D341Med (cell line): Measurements from ENCODE around the gene PKD2L1.
A peak's percentile ranks its signal among the peaks of the same experiment; 100 is the strongest.
"Not testable (repeated sequence)": the region's sequence is repeated elsewhere in the genome, so short reads cannot be mapped to it uniquely, and the experiment has no call there.

Experiments used
- DNase-seq: peaks from one replicate; pipeline ENCODE4 v3.0.0; 2012; ENCODE audit warnings: low spot score

Gene PKD2L1

DNA sequence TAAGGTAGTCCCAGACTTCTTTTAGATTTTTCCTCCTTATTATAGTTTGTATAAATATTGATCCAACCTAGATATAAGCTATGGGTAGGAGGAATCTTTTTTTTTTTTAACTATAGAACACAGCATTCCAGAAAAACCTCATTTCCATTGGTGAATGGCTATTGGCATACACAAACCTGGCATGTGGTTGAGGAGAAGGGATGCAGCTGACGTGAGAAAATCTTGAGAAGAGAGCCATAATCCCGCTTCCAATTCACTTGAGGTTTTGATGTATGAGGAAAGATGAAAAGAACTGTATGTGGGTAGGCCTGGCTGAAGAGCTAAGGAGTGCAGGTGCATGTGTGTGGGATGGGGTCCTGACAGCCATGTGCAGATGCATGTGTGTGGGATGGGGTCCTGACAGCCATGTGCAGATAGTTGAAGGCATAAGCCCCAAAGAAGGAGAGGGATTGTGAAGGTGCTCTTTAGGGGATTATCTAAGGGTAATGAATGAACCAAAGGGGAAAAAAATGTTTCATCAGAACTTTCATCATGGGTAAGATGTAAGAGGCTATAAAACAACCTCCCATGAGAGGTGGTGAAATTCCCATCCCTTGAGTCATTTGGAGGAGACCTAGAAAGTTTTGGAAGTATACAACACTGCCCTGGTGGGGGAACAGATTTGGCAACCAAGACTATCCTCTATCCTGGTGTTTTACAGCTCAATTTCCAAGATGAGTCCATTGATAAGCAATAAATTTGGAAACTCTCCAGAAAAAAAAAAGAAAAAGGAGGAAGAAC is 3.8 kb upstream of the PKD2L1 start:
- no peak for DNase-seq

DNA sequence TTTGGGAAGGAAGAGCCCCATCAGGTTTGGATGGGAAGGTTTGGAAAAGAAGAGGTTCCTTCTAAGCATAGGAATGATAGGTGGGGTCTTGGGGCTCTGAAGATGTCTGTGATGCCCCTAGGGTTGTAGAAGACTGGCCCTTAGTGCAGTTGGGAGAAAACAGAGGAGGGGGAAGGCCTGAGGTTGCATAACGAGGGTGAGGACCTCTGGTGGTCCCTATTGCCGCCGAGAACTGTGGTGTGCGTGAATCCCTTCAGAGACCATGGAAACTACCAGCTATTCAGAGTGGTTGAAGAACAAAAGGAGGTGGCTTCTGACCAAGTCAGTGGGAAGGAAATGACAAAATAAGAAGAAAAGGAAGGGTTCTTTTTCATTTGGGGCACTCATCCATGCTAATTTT is 3.1 kb upstream of the PKD2L1 start:
- no peak for DNase-seq

DNA sequence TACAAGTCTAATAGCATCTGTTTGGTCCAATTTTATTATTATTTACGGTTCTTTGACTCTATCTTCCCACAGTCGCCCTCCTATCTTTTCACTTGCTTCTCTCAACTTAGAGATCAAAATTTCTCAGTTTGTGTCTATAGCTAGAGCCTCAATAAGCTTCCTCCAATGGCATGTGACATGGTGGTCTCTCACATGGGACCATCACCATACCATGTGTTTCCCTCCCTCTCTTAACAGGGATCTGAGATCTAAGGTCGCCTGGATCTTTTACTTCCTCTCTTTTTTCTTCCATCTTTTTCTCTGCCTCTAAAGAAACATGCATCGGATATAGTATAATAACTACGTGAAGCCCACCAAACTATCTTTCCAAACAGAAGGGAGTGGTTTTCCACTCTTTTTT is 1.8 kb downstream of the PKD2L1 start:
- no peak for DNase-seq

DNA sequence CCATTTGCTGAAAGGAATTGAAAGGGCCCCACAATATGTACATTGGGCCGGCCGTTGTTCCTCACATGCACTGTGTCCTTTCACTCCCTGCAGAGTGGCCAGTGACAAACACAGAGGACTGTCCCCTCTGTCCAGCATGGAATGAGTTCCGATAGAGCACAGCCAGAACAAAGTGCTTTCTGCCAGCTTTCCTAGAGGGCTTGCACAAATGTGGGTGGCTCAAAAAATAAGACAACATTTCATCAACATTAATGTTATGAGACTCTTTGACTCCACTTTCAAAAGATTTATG is 2.4 kb downstream of the PKD2L1 start:
- no peak for DNase-seq

DNA sequence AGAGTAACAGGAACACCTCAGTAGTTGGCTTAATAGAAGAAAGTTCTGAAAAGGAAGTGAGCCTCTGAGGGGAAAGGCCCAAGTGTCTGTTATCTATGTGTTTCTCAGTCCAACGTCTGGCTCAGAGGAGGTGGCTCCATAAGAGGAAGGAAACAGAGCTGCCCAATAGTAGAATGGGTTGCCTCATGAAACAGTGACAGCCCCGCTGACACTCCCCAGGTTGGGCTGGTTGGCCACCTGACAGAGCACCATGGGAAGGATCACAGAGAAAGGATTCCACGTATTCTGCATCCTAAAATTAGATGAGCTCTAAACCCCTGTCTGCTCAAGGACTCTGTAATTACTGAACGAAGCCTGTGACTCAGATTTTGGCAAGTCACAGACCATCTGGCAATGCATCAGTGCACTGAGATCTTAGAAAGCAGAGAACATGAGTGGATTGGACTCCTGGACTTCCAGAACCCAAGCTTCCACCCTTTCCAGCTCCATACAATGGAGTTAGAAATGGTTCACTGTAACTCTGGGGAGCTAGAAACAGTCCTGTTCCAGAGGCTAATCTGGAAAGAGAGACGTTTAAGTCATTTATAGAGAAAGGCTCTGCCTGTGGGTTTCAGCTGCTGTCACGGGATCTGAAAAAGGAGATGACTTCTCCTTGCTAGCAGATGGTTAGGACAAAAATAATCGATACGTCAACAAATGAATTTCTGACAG is 2.9 kb downstream of the PKD2L1 start:
- peak; percentile 39 for DNase-seq

DNA sequence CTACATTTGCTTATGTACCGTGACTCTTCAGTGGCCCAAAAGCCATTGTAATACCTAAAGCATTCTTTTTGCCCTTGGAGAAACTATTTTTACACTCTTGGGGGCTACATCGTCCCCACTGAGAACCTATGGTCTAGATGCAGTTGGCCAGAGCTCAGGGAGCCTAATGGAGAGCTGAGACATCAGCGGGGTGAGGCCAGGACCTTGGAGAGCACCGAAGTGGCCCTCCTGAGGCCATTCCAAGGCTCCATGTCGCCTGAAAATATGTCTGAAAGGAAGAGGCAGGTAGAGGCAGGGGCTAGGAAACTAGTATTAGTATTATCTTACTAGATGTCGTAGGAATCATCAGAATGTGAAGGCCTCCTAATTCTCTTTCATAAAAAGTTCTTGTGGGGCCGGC is 4.9 kb downstream of the PKD2L1 start:
- no peak for DNase-seq

DNA sequence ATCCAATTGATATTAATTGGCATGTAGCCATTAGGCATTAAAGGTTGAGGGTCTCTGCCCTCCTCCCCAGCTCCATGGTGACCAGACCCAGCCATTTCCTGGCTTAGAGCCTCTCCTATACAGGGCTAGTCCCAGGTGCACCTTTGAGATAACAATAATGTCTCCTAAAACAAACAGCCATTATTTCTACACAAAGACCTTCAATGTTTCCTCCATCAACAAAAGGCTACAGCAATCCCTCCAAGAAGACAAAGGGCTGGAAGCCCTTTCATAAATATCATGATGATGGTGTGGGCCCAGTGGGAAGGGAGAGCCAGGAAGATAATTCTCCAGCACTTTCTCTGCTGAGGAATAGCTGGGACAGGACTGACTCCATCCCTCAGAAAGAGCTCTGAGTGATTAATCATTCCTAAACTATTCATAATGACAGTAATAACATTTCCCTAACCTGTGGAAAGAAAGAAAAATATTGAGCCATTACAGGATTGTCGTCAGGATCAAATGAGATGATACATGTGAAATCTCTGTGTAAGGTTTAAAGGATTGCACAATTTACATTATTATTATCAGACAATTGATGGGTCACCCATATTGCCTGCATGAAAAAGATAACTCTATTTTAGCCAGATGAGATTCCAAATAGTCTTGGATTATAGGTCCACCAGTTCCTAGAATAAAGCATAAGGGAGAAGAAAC is 10.2 kb downstream of the PKD2L1 start:
- DNase-seq, result no peak

DNA sequence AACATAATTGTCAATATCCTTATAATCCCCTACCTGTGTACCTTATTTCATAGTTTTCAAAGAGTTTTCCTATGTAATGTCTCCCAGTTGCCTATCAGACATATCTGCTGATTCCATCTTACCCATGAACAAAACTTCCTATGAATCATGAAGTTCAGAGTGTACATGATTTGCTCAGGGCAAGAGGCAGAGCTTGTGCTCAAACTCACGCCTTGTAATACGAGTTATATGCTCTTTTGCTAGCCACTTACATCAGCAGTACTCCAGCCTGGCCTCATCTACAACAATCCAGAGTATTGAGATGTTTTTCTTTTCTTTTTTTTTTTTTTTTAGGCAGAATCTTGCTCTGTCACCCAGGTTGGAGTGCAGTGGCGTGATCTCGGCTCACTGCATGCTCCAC is 11.8 kb downstream of the PKD2L1 start:
- DNase-seq, result no peak

DNA sequence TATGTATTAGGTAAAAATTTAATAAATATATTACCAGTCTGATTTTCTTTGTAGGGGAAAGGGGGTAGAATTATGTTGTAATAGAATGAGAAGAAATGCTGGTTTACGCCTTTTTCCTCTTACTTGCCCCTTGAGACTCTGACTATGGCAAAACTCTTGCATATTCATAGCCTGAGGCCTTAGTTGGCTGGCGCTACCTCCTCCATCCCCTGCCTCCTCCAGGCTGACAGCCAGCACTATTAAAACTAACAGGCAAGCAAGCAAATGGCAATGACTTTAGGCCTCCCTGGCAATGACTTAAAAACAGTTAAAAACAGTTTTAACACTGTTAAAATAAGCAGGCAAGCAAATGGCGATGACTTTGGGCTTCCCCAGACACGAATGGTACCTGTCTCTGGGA is 14.4 kb downstream of the PKD2L1 start:
- DNase-seq, result no peak

DNA sequence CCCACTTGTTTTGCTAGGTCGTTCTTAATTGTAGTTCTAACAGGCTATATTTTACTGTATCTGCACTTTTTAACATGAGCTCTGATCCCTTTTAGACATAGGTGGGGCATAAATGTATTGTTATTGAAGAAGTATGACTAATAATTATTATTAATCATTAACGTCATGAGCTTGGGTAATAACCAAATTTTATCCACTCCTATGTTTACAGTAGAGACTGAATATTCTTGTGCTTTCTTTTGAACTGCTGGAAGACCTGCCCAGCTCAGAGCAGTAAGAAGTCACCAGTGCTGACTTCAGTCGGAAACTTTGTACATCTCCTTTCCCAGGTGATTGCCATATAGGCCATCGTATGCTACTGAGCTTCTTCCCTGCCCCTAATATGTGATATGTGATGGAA is 18.7 kb downstream of the PKD2L1 start:
- no peak for DNase-seq

DNA sequence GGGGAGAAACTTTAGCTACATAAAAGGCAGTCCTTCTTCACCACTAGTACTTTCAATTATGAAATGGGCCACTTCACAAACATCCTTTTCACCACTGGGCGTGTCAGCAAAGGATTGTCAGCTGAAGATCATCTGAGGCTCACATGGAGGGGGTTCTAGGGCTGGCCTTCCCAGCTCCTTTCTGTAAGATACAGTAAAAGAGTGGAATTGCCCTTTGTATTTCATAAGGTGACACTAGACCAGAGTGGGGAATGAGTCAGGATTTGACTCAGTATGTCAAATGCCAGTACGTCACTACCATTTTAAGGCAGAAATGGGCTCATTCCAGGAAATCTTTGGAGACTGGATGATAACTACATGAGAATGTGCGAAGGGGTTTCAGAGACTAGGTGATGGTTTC is 22.3 kb downstream of the PKD2L1 start:
- DNase-seq, result no peak

DNA sequence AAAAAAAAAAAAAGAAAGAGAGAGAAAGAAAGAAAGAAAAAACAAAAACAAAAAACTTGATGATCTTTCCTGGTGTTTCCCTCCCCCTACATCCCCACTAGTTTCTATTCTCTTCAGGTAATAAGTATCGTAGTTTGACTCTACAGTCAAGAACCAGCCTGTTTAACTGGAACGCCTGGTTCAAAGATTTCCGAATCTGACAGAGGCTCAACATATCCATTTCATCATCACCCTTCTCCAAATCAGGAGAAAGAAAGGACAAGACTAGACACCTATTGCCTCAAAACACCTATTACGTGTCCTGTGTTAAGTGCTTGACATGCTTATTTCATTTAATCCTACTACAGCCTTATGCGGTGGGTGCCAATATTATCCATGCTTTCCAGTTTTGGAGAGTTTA is 23.2 kb downstream of the PKD2L1 start:
- no peak for DNase-seq

DNA sequence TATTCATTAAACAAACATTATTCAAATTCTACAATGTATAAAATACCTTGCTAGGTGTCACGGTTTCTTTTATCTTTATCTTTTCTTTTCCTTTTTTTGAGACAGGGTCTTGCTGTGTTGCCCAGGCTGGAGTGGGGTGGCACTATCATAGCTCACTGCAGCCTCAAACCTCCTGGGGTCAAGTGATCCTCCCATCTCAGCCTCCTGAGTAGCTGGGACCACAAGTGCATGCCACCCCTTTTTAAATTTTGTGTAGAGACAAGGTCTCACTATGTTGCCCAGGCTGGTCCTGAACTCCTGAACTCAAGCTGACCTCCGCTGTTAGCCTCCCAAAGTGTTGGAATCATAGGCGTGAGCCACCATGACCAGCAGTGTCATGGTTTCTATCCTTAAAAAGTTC is 25.6 kb downstream of the PKD2L1 start:
- DNase-seq, result no peak

DNA sequence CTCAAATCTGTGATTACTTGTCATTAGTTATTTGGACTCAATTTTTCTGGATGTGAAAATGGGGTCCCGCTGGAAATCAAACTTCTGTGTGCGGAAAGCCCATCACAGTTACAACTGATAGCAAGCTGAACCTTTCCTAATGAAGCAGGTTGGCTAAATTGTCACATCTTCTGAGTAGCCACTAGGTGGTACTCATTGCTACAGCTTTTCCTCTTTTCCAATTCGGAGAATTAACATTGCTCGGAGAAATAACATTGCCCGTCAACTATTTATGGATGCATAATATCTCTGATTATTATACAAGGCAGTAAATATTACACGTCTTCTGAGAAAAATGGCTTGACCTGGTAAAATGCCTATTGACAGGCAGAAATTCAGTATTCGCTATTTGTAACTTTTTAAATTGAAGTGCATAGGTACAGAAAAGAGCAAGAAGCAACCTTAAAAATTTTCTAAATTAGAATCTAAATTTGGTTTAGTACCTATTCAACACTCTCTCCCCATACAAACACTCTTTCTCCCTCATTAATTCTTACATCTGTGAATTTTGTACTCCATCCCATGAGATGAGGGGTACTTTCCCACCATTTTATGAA is 26.2 kb downstream of the PKD2L1 start:
- peak; percentile 42 for DNase-seq

DNA sequence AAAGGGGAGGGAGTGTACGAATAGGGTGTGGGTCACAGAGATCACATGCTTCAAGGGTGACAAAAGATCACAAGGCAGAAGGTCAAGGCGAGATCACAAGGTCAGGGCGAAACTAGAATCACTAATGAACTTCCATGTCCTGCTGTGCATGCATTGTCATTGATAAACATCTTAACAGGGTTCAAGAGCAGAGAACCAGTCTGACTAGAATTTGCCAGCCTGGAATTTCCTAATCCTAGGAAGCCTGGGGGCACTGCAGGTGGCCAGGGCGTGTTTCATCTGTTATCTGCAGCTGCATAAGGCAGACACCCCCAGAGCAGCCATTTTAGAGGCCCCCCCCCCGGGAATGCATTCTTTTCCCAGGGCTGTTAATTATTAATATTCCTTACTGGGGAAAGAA is 28.9 kb downstream of the PKD2L1 start:
- DNase-seq, result not testable (repeated sequence)

DNA sequence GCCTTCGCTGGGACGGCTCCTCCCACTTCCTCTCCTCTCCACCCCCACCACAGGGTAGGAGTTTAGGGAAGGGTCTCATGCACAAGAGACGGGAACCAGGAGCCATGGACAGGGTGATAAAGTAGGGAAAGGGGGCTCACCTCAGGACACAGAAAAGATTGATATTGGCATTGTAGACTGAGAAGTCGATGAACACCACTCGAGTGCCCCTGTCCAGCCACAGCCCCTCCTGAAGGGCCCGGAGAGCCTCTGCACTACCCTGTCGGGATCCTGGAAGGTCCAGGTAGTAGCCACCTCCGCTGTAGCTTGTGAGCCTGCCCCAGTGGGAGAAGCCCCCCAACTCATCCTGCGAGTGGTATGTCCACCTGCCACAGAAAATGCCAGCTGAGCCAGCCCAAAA is 32.8 kb downstream of the PKD2L1 start:
- DNase-seq, result no peak

DNA sequence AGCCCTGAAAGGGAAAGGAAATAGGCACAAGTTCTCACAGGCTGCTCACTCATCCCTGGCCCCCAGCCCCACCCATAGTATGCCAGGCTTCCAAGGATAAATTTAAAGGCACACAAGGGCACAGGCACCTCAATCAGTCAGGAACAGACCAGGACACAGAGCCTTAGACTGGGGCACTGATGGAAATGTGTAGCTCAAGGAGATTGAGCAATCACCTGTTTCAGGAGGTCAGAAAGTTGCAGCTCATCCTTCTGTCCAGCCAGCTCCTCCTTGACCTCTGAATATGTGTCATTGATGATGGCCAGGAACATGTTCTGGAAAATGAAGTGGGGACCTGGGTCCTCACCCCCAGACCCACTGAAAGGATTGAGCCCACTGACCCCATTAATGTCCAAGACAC is 37.0 kb downstream of the PKD2L1 start:
- DNase-seq, result no peak

DNA sequence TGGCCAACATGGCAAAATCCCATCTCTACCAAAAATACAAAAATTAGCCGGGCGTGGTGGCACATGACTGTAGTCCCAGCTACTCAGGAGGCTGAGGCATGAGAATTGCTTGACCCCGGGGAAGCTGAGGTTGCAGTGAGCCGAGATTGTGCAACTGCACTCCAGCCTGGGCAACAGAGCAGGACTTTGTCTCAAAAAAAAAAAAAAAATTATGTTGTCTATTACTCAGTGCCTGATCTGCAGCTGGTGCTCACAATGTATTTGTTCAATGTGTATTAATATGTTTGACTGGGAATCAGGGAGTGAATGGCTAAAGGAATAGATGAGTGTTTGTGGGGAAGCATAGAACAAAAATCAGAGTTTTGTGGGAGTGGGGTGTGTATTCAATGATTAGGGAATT is 37.7 kb downstream of the PKD2L1 start:
- not testable (repeated sequence) for DNase-seq

DNA sequence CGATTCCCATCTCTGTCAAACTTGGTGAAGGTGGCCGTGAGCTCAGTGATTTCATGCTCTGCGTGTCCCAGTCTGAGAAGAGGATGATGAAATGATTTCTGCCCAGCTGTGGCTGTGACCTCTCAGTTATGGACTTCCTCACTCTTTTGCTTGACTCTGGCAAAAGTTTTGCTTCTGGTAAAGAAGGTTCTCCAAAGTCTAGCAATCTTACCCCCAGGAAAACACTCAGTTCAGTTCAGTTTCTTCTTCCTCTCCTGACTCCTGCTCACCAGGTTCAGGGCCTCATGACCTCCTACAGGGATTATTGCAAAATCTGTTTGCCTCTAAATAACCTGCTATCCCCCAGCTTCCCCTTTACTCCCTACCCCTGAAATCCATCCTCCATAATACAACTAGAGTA is 38.7 kb downstream of the PKD2L1 start:
- no peak for DNase-seq

DNA sequence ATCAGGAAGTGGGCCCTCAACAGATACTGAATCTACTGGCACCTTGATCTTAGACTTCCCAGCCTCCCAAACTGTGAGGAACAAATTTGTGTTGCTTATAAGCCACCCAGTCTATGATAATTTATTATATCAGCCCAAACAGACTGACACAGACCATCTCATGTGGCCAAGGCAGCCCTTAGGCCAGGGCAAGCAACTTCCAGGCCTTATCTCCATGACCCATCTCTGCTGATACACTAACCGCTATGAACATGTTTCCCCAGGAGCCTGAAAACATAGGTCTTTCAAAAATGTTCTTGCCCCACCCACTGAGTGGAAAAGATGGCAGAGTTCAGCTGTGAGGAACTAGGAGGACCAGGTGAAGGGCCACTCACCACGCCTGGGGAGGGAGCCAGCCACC is 40.4 kb downstream of the PKD2L1 start:
- no peak for DNase-seq

DNA sequence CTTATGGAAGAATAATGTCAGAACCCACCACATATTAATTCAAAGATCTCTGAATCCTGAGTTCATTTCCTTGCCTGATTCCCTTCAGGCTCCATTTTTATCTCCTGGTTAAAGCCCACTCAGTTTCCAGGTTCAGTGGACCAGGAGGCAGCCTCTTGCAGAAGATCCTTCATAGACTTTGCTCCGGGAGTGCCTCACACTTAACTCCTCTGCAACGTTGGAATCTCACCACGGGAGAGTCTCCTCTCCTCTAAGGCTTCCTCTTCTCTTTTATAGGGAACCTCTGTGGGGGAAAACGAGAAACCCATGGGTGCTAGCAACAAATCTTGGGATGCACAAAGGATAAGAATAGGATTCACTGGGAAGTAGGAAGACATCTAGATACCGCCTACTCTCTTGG is 41.8 kb downstream of the PKD2L1 start:
- no peak for DNase-seq

DNA sequence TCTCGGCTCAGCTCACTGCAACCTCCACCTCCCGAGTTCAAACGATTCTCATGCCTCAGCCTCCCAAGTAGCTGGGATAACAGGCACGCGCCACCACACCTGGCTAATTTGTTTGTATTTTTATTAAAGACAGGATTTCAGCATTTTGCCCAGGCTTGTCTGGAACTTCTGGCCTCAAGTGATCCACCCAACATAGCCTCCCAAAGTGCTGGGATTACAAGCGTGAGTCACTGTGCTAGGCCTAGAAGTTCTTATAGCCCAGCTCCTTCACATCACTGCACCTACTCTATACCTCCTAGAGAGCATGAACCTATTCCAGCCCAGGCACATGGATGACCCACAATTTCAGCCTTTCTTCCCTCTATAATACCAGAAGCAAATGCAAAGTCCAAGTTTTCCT is 42.3 kb downstream of the PKD2L1 start:
- DNase-seq, result no peak
